ENCODE results near the gene PRH1. TPM values are rescaled to one million over a fixed set of nuclear protein-coding genes. Genes with fewer than 3 reads are reported as not detected.

PRH1 gene
- polyA plus RNA-seq (2013, experiment 1 of 2), result 2.0 TPM
- polyA plus RNA-seq (2013, experiment 2 of 2), result 5.5 TPM

DNA sequence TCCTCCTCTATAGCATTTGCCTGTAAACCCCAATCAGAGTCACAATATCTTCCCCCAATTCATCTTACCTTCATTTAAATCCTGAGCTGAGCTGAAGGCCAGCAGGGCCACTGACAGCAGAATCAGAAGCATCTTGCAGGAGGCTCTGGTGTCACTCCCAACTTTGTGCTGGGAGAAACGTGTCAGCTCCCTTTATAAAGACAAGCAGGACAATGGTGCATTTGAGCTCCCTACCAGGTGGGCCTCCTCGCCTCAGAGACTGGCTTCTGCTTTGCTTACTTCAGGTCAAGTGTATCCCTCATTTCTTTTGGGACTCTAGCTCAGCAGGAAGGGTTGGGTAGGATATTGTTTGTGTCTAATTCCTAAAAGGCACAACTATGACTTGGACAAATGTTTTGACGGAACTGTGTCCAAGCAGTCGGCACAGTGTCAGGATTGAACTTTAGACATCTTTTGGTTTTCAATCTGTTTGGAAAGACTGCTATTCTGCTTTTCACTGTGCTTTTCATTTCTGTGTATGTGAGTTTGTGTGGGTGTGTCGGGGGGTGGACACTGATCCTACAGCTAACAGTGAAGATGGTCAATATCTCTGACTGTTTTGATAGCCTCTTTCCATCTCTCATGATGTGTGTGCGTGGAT, at the start of gene PRH1:
Gene PRH1 (minus strand): TSS at position 170 of the 640 bp plus-strand sequence. CDS start 38 bp downstream, at position 132.
- peaks cover 16% of the 10 kb centered on the region for H3K4me1 ChIP-seq (ENCODE audit: control insufficient read depth, insufficient read depth, low read length, poor library complexity, severe bottlenecking)
- no peak within 1 kb of the TSS for H3K27ac ChIP-seq (ENCODE audit: low read depth, low read length, severe bottlenecking)
- H3K4me3 ChIP-seq (ENCODE audit: extremely low read depth, insufficient read depth, low read length, poor library complexity, severe bottlenecking), result no peak within 1 kb of the TSS
- no peaks in the 10 kb centered on the region for H3K36me3 ChIP-seq (ENCODE audit: control insufficient read depth, insufficient read depth, low read length)
- no peaks in the 10 kb centered on the region for H3K9me3 ChIP-seq (ENCODE audit: control insufficient read depth, low read length)
- 92 to 96% methylated on average over 2 to 4 of the region's 6 CpGs for WGBS, 2 experiments (ENCODE audit: insufficient coverage in 2 of 2)

DNA sequence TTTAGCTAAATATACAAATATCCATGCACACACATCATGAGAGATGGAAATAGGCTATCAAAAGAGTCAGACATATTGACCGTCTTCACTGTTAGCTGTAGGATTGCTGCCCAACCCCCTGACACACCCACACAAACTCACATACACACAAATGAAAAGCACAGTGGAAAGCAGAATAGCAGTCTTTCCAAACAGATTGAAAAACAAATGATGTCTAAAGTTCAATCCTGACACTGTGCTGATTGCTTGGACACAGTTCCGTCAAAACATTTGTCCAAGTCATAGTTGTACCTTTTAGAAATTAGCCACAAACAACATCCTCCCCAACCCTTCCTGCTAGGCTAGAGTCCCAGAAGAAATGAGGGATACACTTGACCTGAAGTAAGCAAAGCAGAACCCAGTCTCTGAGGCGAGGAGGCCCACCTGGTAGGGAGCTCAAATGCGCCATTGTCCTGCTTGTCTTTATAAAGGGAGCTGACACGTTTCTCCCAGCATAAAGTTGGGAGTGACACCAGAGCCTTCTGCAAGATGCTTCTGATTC, 44.8 kb upstream of the PRH1 start, which contains the start of gene PRH2:
Gene PRH2 (plus strand): TSS at position 491 of the 541 bp plus-strand sequence. CDS start 38 bp downstream, at position 529.
- no peaks in the 10 kb centered on the region for H3K9me3 ChIP-seq (ENCODE audit: control insufficient read depth, low read length)
- H3K36me3 ChIP-seq (ENCODE audit: control insufficient read depth, insufficient read depth, low read length), result peaks cover 3% of the 10 kb centered on the region
- 95 to 100% methylated on average over 2 to 5 of the region's 5 CpGs for whole genome bisulfite sequencing, 2 experiments (ENCODE audit: insufficient coverage in 2 of 2)
- H3K4me3 ChIP-seq (ENCODE audit: extremely low read depth, insufficient read depth, low read length, poor library complexity, severe bottlenecking), result no peak within 1 kb of the TSS
- no peak within 1 kb of the TSS for H3K27ac ChIP-seq (ENCODE audit: low read depth, low read length, severe bottlenecking)
- H3K4me1 ChIP-seq (ENCODE audit: control insufficient read depth, insufficient read depth, low read length, poor library complexity, severe bottlenecking), result no peaks in the 10 kb centered on the region

DNA sequence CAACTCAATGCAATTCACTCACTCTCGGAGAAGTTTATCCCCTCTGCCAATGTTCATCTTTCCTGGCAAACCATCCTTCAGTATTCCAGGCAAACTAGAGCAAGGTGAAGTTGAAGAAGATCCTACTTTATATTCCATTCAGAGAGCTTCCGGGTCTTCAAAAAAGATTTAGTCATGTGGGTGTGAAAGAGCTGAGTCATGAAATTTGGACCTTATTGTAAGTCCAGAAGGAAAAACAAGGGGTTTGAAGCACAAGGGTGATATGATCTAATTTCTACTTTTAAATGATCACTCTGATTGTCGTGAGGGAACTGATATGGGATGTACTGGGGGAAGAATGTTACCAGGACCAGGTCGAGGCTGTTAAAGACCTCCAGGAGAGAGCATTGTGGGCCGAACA, 42.2 kb upstream of the PRH1 start:
- Histone ChIP-seq H3K36me3 (ENCODE audit: control insufficient read depth, insufficient read depth, low read length) (peaks cover 3% of the 10 kb centered on the region), H3K27ac (ENCODE audit: low read depth, low read length, severe bottlenecking) (no peak overlapping the region), H3K4me1 (ENCODE audit: control insufficient read depth, insufficient read depth, low read length, poor library complexity, severe bottlenecking) (no peaks in the 10 kb centered on the region), H3K4me3 (ENCODE audit: extremely low read depth, insufficient read depth, low read length, poor library complexity, severe bottlenecking) (no peak overlapping the region), H3K9me3 (ENCODE audit: control insufficient read depth, low read length) (no peaks in the 10 kb centered on the region)
- WGBS, 2 experiments (ENCODE audit: insufficient coverage in 2 of 2), result 89 to 100% methylated on average over 4 to 5 of the region's 5 CpGs

DNA sequence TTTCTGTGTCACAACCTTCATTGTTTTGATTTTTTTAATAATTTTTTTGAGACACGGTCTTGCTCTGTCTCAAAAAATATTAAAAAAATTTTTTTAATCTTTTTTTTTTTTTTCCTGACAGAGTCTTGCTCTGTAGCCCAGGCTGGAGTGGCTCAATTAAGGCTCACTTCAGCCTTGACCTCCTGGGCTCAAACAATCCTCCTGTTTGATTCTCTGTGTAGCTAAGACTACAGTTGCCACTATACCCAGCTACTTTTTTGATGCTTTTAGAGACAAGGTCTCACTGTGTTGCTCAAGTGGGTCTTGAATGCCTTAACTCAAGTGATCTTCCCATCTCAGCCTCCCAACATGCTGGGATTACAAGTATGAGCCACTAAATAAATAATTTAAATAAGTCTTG, 35.8 kb upstream of the PRH1 start:
- H3K9me3 ChIP-seq (ENCODE audit: control insufficient read depth, low read length), result no peaks in the 10 kb centered on the region
- no peak overlapping the region for H3K27ac ChIP-seq (ENCODE audit: low read depth, low read length, severe bottlenecking)
- H3K4me3 ChIP-seq (ENCODE audit: extremely low read depth, insufficient read depth, low read length, poor library complexity, severe bottlenecking), result no peak overlapping the region
- H3K4me1 ChIP-seq (ENCODE audit: control insufficient read depth, insufficient read depth, low read length, poor library complexity, severe bottlenecking), result no peaks in the 10 kb centered on the region
- WGBS, 2 experiments (ENCODE audit: insufficient coverage in 2 of 2), result no CpG with 5 or more reads among the region's 1 CpG
- no peaks in the 10 kb centered on the region for H3K36me3 ChIP-seq (ENCODE audit: control insufficient read depth, insufficient read depth, low read length)

DNA sequence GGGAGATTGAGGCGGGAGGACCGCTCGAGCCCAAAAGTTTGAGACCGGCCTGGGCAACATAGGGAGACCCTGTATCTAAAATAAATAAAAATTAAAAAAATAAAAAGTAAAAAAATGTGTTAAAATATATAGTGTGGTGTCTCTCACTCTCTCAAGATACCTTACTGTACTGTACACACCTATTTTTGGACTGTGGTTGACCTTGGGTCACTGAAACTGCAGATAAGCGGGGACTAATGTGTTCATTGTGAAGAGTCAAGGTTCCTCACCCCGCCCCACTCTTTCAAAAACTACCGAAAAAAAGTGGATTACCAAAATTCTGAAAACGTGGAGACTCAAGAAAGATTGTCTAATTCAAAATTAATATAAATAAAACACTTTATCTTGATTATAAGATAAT, 26.3 kb upstream of the PRH1 start:
- no peak overlapping the region for H3K27ac ChIP-seq (ENCODE audit: low read depth, low read length, severe bottlenecking)
- WGBS, 2 experiments (ENCODE audit: insufficient coverage in 2 of 2), result 0% methylated on average over 1 of the region's 8 CpGs; no CpG with 5 or more reads in 1 of the 2 experiments
- no peak overlapping the region for H3K4me3 ChIP-seq (ENCODE audit: extremely low read depth, insufficient read depth, low read length, poor library complexity, severe bottlenecking)
- H3K9me3 ChIP-seq (ENCODE audit: control insufficient read depth, low read length), result peaks cover 1% of the 10 kb centered on the region
- no peaks in the 10 kb centered on the region for H3K36me3 ChIP-seq (ENCODE audit: control insufficient read depth, insufficient read depth, low read length)
- no peaks in the 10 kb centered on the region for H3K4me1 ChIP-seq (ENCODE audit: control insufficient read depth, insufficient read depth, low read length, poor library complexity, severe bottlenecking)

DNA sequence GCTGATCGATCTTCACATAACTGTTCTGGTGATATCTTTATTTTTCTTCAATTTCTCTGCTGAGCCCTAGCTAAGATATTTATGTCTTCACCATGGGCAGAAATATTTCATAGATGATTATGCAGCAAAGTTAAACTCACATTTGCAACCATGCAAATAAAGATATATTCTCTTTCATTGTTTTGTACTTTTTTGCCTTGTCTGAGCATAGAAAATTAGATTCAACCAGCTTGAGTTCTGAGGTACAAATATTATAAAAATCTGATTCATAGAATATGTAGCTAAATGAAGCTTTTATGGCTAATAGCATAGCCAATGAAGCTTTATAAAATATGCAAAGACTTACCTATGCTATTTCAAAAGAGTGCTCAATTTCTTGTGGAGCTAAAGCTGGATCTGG, 25.4 kb upstream of the PRH1 start, which contains the start of gene TAS2R13:
Gene TAS2R13 (minus strand): TSS at position 101 of the 400 bp plus-strand sequence. CDS start 264 bp downstream, outside the sequence.
- Histone ChIP-seq H3K4me1 (ENCODE audit: control insufficient read depth, insufficient read depth, low read length, poor library complexity, severe bottlenecking) (no peaks in the 10 kb centered on the region), H3K4me3 (ENCODE audit: extremely low read depth, insufficient read depth, low read length, poor library complexity, severe bottlenecking) (no peak within 1 kb of the TSS), H3K9me3 (ENCODE audit: control insufficient read depth, low read length) (peaks cover 9% of the 10 kb centered on the region), H3K36me3 (ENCODE audit: control insufficient read depth, insufficient read depth, low read length) (no peaks in the 10 kb centered on the region), H3K27ac (ENCODE audit: low read depth, low read length, severe bottlenecking) (no peak within 1 kb of the TSS)
- no CpG with 5 or more reads among the region's 1 CpG for WGBS, 2 experiments (ENCODE audit: insufficient coverage in 2 of 2)

DNA sequence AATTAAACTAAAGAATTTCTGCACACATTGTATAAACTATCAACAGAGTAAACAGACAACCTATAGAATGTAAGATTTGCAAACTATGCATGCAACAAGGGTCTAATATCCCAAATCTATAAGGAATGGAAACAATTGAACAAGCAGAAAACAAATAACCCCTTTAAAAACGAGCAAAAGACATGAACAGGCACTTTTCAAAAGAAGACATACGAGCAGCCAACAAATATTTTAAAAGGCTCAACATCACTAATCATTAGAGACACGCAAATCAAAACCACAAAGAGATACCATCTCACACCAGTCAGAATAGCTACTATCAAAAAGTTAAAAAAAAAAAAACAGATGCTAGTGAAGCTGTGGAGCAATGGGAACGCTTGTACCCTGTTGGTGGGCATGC, 20.6 kb upstream of the PRH1 start:
- Histone ChIP-seq H3K4me1 (ENCODE audit: control insufficient read depth, insufficient read depth, low read length, poor library complexity, severe bottlenecking) (no peaks in the 10 kb centered on the region), H3K4me3 (ENCODE audit: extremely low read depth, insufficient read depth, low read length, poor library complexity, severe bottlenecking) (no peak overlapping the region), H3K36me3 (ENCODE audit: control insufficient read depth, insufficient read depth, low read length) (no peaks in the 10 kb centered on the region), H3K9me3 (ENCODE audit: control insufficient read depth, low read length) (peaks cover 19% of the 10 kb centered on the region), H3K27ac (ENCODE audit: low read depth, low read length, severe bottlenecking) (no peak overlapping the region)
- 92 to 100% methylated on average over 2 of the region's 4 CpGs for WGBS, 2 experiments (ENCODE audit: insufficient coverage in 2 of 2)

DNA sequence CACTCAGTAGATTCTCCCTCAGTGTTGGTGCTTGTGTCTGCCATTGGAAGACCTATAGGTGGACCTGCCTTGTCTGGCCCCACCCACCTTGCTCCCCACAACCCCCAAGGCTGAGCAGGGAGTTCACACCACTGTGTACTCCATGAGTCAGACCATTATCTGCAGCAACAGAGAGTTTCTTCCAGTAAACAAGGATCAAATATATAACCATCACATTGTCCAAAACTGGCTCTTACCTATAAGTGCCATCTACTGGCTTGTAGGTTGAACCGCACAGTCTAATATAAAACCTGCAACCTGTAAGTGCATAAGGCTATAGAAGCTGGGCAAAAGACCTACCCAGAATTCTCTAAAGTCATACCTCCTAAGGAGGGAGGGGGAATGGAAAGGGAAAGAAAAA, 17.4 kb upstream of the PRH1 start:
- Histone ChIP-seq H3K9me3 (ENCODE audit: control insufficient read depth, low read length) (peaks cover 19% of the 10 kb centered on the region), H3K27ac (ENCODE audit: low read depth, low read length, severe bottlenecking) (no peak overlapping the region), H3K4me3 (ENCODE audit: extremely low read depth, insufficient read depth, low read length, poor library complexity, severe bottlenecking) (no peak overlapping the region), H3K36me3 (ENCODE audit: control insufficient read depth, insufficient read depth, low read length) (no peaks in the 10 kb centered on the region), H3K4me1 (ENCODE audit: control insufficient read depth, insufficient read depth, low read length, poor library complexity, severe bottlenecking) (no peaks in the 10 kb centered on the region)
- no CpG with 5 or more reads among the region's 1 CpG for WGBS, 2 experiments (ENCODE audit: insufficient coverage in 2 of 2)

DNA sequence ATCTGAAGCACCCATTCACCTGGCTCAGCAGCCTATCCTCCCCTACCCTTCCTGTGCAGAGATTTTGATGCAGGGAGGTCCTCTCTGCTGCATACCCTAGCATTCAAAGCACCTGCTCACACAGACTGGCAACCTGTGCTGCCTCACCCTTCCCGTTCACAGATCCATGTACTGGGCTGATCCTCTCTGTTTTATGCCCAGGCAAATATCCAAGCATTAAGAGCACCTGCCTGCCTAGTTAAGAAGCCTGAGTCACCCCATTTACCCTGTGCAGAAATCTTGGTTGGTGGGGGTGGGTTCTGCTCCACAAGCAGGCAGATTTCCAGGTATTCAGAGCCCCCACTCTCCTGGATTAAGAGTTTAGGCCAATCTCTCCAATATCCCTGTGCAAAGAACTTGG, 16.9 kb upstream of the PRH1 start:
- peaks cover 19% of the 10 kb centered on the region for H3K9me3 ChIP-seq (ENCODE audit: control insufficient read depth, low read length)
- H3K4me3 ChIP-seq (ENCODE audit: extremely low read depth, insufficient read depth, low read length, poor library complexity, severe bottlenecking), result no peak overlapping the region
- no peak overlapping the region for H3K27ac ChIP-seq (ENCODE audit: low read depth, low read length, severe bottlenecking)
- H3K36me3 ChIP-seq (ENCODE audit: control insufficient read depth, insufficient read depth, low read length), result no peaks in the 10 kb centered on the region
- 83% methylated on average over 1 of the region's 1 CpG; no CpG with 5 or more reads in 1 of the 2 experiments for WGBS, 2 experiments (ENCODE audit: insufficient coverage in 2 of 2)
- H3K4me1 ChIP-seq (ENCODE audit: control insufficient read depth, insufficient read depth, low read length, poor library complexity, severe bottlenecking), result no peaks in the 10 kb centered on the region

DNA sequence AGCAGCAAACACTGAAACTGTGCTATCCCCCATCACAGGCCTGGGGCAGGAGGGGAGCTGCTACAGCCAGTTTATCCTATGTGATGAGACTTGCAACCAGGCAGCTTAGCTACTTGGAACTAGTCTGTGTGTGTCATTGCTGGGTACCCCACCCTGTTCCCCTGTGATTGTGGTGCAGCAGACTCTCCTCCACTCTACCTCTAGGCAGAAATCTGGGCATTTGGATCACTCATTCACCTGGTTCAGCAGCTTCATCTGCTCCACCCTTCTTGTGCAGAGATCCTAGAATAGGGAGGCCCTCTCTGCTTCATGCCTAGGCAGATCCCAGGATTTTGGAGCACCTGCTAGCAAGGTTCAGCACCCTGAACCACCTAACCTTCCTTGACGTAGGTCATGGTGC, 16.5 kb upstream of the PRH1 start:
- H3K9me3 ChIP-seq (ENCODE audit: control insufficient read depth, low read length), result peaks cover 19% of the 10 kb centered on the region
- no peak overlapping the region for H3K4me3 ChIP-seq (ENCODE audit: extremely low read depth, insufficient read depth, low read length, poor library complexity, severe bottlenecking)
- H3K27ac ChIP-seq (ENCODE audit: low read depth, low read length, severe bottlenecking), result no peak overlapping the region
- no peaks in the 10 kb centered on the region for H3K4me1 ChIP-seq (ENCODE audit: control insufficient read depth, insufficient read depth, low read length, poor library complexity, severe bottlenecking)
- no peaks in the 10 kb centered on the region for H3K36me3 ChIP-seq (ENCODE audit: control insufficient read depth, insufficient read depth, low read length)
- WGBS, 2 experiments (ENCODE audit: insufficient coverage in 2 of 2), result 91 to 92% methylated on average over 1 of the region's 1 CpG

DNA sequence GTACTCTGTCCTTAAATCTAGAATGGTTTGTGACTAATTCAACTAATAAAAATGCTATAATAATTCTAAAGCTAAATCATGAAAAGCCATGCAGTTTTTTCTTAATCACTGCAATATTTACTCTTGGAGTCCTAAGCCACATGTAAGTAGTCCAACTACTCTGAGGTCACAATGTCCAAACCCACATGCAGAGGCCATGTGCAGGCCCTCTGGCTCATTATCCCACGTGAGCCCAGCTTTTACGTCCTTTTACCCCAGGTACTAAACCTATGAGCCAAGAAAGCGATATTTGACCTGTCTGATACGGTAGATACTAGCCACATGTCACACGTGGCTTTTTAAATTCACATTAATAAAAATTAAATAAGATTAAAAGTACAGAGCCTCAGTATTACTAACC, 12.8 kb upstream of the PRH1 start:
- Histone ChIP-seq H3K4me3 (ENCODE audit: extremely low read depth, insufficient read depth, low read length, poor library complexity, severe bottlenecking) (no peak overlapping the region), H3K4me1 (ENCODE audit: control insufficient read depth, insufficient read depth, low read length, poor library complexity, severe bottlenecking) (no peaks in the 10 kb centered on the region), H3K27ac (ENCODE audit: low read depth, low read length, severe bottlenecking) (no peak overlapping the region), H3K36me3 (ENCODE audit: control insufficient read depth, insufficient read depth, low read length) (no peaks in the 10 kb centered on the region), H3K9me3 (ENCODE audit: control insufficient read depth, low read length) (no peaks in the 10 kb centered on the region)
- 83 to 100% methylated on average over 1 to 2 of the region's 5 CpGs for WGBS, 2 experiments (ENCODE audit: insufficient coverage in 2 of 2)

Data from mesodermal cell (in vitro differentiated cells).